ENCODE results near the gene CST4. TPM values are rescaled to one million over a fixed set of nuclear protein-coding genes. Genes with fewer than 3 reads are reported as not detected.
"Not testable (repeated sequence)": the region's sequence is repeated elsewhere in the genome, so short reads cannot be mapped to it uniquely, and the experiment has no call there.

CST4 gene
- total RNA-seq, 1 donor from 2014 or later = not detected

DNA sequence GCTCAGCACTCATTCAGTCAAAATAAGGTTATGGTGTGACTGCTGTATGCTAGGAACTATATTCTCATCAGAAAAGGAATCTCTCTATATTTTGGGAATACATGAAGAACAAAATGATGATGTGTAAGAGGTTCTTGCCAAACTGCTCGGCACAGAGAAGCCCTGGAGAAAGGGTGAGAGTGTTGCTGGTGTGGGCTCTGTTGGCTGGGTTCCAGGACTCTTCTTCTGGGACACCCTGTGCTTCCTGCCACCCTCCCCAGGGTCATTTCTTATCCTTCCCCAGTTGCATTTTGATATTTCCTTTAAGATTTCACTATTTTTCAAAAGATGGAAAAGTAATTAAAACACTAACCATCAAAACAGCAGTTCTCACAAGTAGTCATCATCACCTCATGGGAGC is 33.1 kb upstream of the CST4 start:
- TF ChIP-seq, protein P1, sequence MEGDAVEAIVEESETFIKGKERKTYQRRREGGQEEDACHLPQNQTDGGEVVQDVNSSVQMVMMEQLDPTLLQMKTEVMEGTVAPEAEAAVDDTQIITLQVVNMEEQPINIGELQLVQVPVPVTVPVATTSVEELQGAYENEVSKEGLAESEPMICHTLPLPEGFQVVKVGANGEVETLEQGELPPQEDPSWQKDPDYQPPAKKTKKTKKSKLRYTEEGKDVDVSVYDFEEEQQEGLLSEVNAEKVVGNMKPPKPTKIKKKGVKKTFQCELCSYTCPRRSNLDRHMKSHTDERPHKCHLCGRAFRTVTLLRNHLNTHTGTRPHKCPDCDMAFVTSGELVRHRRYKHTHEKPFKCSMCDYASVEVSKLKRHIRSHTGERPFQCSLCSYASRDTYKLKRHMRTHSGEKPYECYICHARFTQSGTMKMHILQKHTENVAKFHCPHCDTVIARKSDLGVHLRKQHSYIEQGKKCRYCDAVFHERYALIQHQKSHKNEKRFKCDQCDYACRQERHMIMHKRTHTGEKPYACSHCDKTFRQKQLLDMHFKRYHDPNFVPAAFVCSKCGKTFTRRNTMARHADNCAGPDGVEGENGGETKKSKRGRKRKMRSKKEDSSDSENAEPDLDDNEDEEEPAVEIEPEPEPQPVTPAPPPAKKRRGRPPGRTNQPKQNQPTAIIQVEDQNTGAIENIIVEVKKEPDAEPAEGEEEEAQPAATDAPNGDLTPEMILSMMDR (IDR thresholded peaks at IDR 0.05) = no peak
- Mint-ChIP-seq H3K27ac (ENCODE audit: unreplicated experiment) (no peak overlapping the region), H3K9me3 (ENCODE audit: unreplicated experiment) (peaks cover 2% of the 10 kb centered on the region), H3K4me3 (ENCODE audit: unreplicated experiment) (no peak overlapping the region), H3K36me3 (ENCODE audit: unreplicated experiment) (no peaks in the 10 kb centered on the region), H3K27me3 (ENCODE audit: unreplicated experiment) (peaks cover 25% of the 10 kb centered on the region), H3K4me1 (ENCODE audit: unreplicated experiment) (no peaks in the 10 kb centered on the region)
- DNase-seq (ENCODE audit: extremely low spot score, unreplicated experiment) = no peak

DNA sequence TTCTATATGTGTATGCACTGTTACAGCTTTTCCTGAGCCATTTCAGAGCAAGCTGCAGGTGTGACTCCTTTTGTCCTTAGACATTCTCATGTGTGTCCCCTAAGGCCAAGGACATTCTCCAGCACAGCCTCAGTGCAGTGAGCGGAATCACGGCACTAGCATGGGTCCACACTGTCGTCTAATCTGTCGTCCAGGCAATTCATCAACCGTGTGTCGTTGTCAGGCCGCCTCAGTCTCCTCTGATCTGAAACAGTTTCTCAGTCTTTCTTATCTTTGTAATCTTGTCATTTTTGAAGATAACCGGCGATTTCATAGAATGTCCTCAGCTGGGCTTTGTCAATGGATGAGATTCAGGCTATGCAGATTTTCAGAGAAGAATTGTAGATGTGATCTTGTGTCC is 30.5 kb upstream of the CST4 start:
- not testable (repeated sequence) for H3K4me1 Mint-ChIP-seq (ENCODE audit: unreplicated experiment); H3K36me3 Mint-ChIP-seq (ENCODE audit: unreplicated experiment); H3K4me3 Mint-ChIP-seq (ENCODE audit: unreplicated experiment); H3K9me3 Mint-ChIP-seq (ENCODE audit: unreplicated experiment); DNase-seq (ENCODE audit: extremely low spot score, unreplicated experiment); H3K27ac Mint-ChIP-seq (ENCODE audit: unreplicated experiment)
- H3K27me3 Mint-ChIP-seq (ENCODE audit: unreplicated experiment) = peaks cover 32% of the 10 kb centered on the region

DNA sequence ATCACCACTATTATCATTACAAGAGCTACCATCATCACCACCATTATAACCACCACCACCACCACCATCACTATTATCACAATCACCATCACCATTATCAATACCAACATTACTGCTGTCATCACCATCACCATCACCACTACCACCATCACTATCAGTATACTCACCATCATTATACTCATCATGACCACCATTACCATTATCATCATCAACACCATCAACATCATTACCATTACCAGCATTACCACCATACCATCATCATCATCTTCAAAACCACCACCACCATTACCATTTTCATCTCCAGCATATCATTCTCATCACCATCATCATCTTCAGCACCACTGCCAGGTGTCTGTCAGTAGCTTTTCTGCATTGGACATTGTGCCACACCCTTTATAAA is 22.9 kb upstream of the CST4 start:
- H3K36me3 Mint-ChIP-seq (ENCODE audit: unreplicated experiment); H3K27ac Mint-ChIP-seq (ENCODE audit: unreplicated experiment); DNase-seq (ENCODE audit: extremely low spot score, unreplicated experiment); H3K4me3 Mint-ChIP-seq (ENCODE audit: unreplicated experiment); H3K9me3 Mint-ChIP-seq (ENCODE audit: unreplicated experiment); H3K4me1 Mint-ChIP-seq (ENCODE audit: unreplicated experiment): not testable (repeated sequence)
- H3K27me3 Mint-ChIP-seq (ENCODE audit: unreplicated experiment) = peaks cover 13% of the 10 kb centered on the region

DNA sequence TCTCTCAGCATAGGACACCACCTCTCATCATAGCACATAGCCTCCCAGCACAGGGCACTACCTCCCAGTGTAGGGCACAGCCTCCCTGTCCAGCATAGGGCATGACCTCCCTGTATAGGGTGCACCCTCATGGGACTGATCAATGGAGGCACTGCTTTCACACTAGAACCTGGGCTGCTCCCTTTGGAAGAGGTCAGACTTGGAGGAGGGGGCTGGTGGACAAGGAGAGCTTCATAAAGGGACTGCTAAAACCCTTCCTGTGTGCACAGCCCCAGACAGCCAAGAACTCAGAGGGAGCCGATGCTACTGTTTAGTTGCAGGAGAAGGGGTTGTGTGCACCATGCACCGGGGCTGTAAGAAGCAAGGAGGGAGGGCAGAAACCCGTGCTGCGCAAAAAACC is 21.9 kb upstream of the CST4 start:
- TF ChIP-seq, protein P1 (IDR thresholded peaks at IDR 0.05) = no peak
- H3K27me3 Mint-ChIP-seq (ENCODE audit: unreplicated experiment) = peaks cover 15% of the 10 kb centered on the region
- no peak overlapping the region for H3K27ac Mint-ChIP-seq (ENCODE audit: unreplicated experiment)
- H3K4me3 Mint-ChIP-seq (ENCODE audit: unreplicated experiment) = no peak overlapping the region
- no peaks in the 10 kb centered on the region for H3K9me3 Mint-ChIP-seq (ENCODE audit: unreplicated experiment)
- no peaks in the 10 kb centered on the region for H3K36me3 Mint-ChIP-seq (ENCODE audit: unreplicated experiment)
- peak; percentile 66 for DNase-seq (ENCODE audit: extremely low spot score, unreplicated experiment)
- H3K4me1 Mint-ChIP-seq (ENCODE audit: unreplicated experiment) = no peaks in the 10 kb centered on the region

DNA sequence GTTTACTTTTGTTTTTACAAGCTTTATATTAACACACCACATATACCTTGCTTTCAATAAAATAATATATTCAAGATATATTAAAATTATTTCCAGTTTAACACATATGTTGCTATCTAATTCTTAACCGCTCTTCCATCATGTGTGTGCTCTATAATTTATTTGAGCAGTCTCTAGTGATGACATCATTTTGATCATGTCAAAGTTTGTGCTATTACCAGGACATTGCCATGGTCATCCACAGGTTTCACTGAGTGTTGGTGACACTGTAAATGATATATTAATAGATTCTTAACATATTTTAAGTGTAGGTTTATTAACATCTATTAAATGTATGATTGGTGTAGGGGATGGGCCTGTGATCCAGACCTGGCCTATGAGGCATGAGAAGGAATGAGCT is 17.1 kb upstream of the CST4 start:
- H3K4me3 Mint-ChIP-seq (ENCODE audit: unreplicated experiment) = no peak overlapping the region
- no peaks in the 10 kb centered on the region for H3K4me1 Mint-ChIP-seq (ENCODE audit: unreplicated experiment)
- no peak overlapping the region for H3K27ac Mint-ChIP-seq (ENCODE audit: unreplicated experiment)
- no peaks in the 10 kb centered on the region for H3K36me3 Mint-ChIP-seq (ENCODE audit: unreplicated experiment)
- no peak for DNase-seq (ENCODE audit: extremely low spot score, unreplicated experiment)
- peaks cover 41% of the 10 kb centered on the region for H3K27me3 Mint-ChIP-seq (ENCODE audit: unreplicated experiment)
- TF ChIP-seq, protein P1 (IDR thresholded peaks at IDR 0.05) = no peak
- H3K9me3 Mint-ChIP-seq (ENCODE audit: unreplicated experiment) = no peaks in the 10 kb centered on the region

DNA sequence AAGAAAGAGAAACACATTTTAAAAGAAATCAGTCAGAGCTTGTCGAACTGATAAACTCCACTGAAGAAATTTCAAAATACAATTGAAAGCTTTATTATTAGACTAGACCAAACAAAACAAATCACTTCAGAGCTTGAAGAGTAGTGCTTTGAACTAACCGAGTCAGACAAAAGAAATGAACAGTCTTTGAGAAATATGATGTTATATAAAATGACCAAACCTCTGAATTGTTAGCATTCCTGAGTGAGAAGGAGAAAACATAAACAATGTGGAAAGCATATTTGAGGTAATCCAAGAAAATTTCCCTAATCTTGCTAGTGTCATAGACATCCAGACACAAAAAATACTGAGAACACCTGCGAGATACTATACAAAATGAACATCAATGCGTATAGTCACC is 13.2 kb upstream of the CST4 start:
- no peaks in the 10 kb centered on the region for H3K36me3 Mint-ChIP-seq (ENCODE audit: unreplicated experiment)
- TF ChIP-seq, protein P1 (IDR thresholded peaks at IDR 0.05) = no peak
- H3K4me3 Mint-ChIP-seq (ENCODE audit: unreplicated experiment) = no peak overlapping the region
- H3K4me1 Mint-ChIP-seq (ENCODE audit: unreplicated experiment) = no peaks in the 10 kb centered on the region
- H3K27ac Mint-ChIP-seq (ENCODE audit: unreplicated experiment) = no peak overlapping the region
- H3K27me3 Mint-ChIP-seq (ENCODE audit: unreplicated experiment) = peaks cover 52% of the 10 kb centered on the region
- H3K9me3 Mint-ChIP-seq (ENCODE audit: unreplicated experiment) = no peaks in the 10 kb centered on the region
- DNase-seq (ENCODE audit: extremely low spot score, unreplicated experiment) = no peak
